Kidney (tissue), 14 donors: ENCODE data around the gene MORN1. TPM values are rescaled to one million over a fixed set of nuclear protein-coding genes. Genes with fewer than 3 reads are reported as not detected.
A peak's percentile ranks its signal among the peaks of the same experiment; 100 is the strongest.

Experiments used
- DNase-seq, 5 donors: peaks; one replicate each; pipeline ENCODE4 v3.0.0-alpha.2; 2013 to 2020
- FAIRE-seq: peaks from 2 replicates; lab custom pipeline; 2012; peaks lifted over from hg19 to GRCh38; lab: Jason Lieb, UNC
- H3K27ac ChIP-seq, 2 donors: one replicate each; pipeline ENCODE4 v1.7.0; 2013; ENCODE audit warnings: low read depth in 2 of 2, low read length in 2 of 2, inconsistent platforms in 1 of 2
- H3K27me3 ChIP-seq: one replicate; pipeline ENCODE4 v1.7.1; 2013; ENCODE audit warnings: low read length, inconsistent platforms; ENCODE audit not compliant: control insufficient read depth, insufficient read depth
- H3K36me3 ChIP-seq, 3 donors: one replicate each; pipeline versions ENCODE4 v1.7.0 to v1.7.1; 2013; ENCODE audit warnings: low read length in 3 of 3, control low read depth in 1 of 3, inconsistent platforms in 1 of 3; ENCODE audit not compliant: insufficient read depth in 3 of 3, control insufficient read depth in 2 of 3
- H3K4me1 ChIP-seq, 3 donors: one replicate each; pipeline versions ENCODE4 v1.7.0 to v1.7.1; 2013; ENCODE audit warnings: low read length in 3 of 3, inconsistent platforms in 1 of 3, low read depth in 1 of 3; ENCODE audit not compliant: control insufficient read depth in 2 of 3, insufficient read depth in 2 of 3
- H3K4me3 ChIP-seq, 3 donors: one replicate each; pipeline versions ENCODE4 v1.7.0 to v1.8.1; 2013; ENCODE audit warnings: low read length in 3 of 3, control low read depth in 1 of 3, inconsistent platforms in 1 of 3
- H3K9ac ChIP-seq, 3 donors: one replicate each; pipeline versions ENCODE4 v1.7.0 to v1.7.1; 2013; ENCODE audit warnings: low read length in 3 of 3, control low read depth in 1 of 3, inconsistent platforms in 1 of 3
- H3K9me3 ChIP-seq, 3 donors: one replicate each; pipeline versions ENCODE4 v1.7.0 to v1.7.1; 2013; ENCODE audit warnings: low read length in 3 of 3, control low read depth in 1 of 3, inconsistent platforms in 1 of 3; ENCODE audit not compliant: control insufficient read depth in 2 of 3, insufficient read depth in 1 of 3
- intact Hi-C: fragments of 100-400 bp; cut with DNase I; formaldehyde crosslinking; loops from one replicate; pipeline ENCODE4 v1.11.1; 2022
- polyA plus RNA-seq: library from polyadenylated mRNA; stranded (reverse); fragments of 350-450 nt; fragmentation: Illumina TruSeq; extraction: RNeasy Lipid Tissue Mini Kit (QIAGEN cat#74804); gene quantifications from one replicate; pipeline ENCODE4 v1.2.3, GENCODE V29; 2014; ENCODE audit warnings: low read depth, low replicate concordance; ENCODE audit not compliant: insufficient read depth
- total RNA-seq: library from RNA; stranded (reverse); fragmentation: NEBNext Ultra II Directional; extraction: Animal tissue kit (Norgen Biotek cat#: 25700); gene quantifications from one replicate; pipeline ENCODE4 v1.2.1, GENCODE V29; 2021
- TF ChIP-seq, protein P1 (sequence below): IDR thresholded peaks from 3 replicates; pipeline ENCODE4 v1.5.1; 2012; ENCODE audit warnings: mild to moderate bottlenecking, moderate library complexity, borderline replicate concordance; ENCODE audit not compliant: insufficient read depth; ENCODE audit errors: extremely low read depth
- donor health status: control.
- donor health status: control.
- donor health status: control.
- donor health status: control.
- donor health status: control.
- donor health status: DM: yes; HTN: yes; CAD: no.
- donor health status: Normal renal cell carcinoma (clear cell type).

Gene MORN1
- total and polyA plus RNA-seq, 2 donors from 2014 or later: 9.0 to 24.7 TPM

DNA sequence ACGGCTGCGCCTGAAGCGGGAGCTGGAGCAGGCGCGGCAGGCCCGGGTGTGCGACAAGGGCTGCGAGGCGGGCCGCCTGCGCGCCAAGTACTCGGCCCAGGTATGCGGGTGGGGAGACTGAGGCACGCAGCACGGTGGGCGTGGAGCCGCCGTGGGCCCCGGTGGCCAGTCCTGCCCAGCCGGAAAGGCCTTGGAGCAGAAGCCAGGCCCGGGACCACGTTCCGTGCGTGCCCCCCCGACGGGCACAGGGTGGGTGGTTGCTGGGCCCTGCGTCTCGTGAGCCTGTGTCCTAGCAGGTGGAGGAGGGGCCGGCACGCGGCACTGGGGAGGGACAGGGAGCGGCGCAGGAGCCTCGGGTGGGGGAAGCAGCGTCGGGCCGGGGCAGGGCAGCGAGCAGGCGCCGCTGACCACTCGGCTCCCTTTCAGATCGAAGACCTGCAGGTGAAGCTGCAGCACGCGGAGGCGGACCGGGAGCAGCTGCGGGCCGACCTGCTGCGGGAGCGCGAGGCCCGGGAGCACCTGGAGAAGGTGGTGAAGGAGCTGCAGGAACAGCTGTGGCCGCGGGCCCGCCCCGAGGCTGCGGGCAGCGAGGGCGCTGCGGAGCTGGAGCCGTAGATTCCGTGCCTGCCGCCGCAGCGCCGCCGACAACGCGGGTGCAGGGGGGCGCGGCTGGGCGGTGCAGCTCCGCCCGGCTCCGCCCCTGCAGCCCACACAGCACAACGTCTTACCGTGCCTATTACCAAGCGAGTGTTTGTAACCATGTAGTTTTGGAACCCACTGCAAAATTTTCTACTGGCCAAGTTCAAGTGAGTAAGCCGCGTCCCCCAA is 85.0 kb downstream of the MORN1 start:
- Histone ChIP-seq H3K36me3 (peaks cover 0 to 35% (median 7%) of the 10 kb centered on the region in 3 donors), H3K4me3 (no peak overlapping the region), H3K9ac (no peak overlapping the region), H3K27me3 (no peaks in the 10 kb centered on the region), H3K27ac (no peak overlapping the region), H3K9me3 (no peaks in the 10 kb centered on the region), H3K4me1 (peaks cover 0 to 12% (median 6%) of the 10 kb centered on the region in 3 donors)
- TF ChIP-seq, protein P1, sequence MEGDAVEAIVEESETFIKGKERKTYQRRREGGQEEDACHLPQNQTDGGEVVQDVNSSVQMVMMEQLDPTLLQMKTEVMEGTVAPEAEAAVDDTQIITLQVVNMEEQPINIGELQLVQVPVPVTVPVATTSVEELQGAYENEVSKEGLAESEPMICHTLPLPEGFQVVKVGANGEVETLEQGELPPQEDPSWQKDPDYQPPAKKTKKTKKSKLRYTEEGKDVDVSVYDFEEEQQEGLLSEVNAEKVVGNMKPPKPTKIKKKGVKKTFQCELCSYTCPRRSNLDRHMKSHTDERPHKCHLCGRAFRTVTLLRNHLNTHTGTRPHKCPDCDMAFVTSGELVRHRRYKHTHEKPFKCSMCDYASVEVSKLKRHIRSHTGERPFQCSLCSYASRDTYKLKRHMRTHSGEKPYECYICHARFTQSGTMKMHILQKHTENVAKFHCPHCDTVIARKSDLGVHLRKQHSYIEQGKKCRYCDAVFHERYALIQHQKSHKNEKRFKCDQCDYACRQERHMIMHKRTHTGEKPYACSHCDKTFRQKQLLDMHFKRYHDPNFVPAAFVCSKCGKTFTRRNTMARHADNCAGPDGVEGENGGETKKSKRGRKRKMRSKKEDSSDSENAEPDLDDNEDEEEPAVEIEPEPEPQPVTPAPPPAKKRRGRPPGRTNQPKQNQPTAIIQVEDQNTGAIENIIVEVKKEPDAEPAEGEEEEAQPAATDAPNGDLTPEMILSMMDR: no peak
- no peak for DNase-seq
- intact Hi-C loops: no loop called here
- FAIRE-seq: no peak

DNA sequence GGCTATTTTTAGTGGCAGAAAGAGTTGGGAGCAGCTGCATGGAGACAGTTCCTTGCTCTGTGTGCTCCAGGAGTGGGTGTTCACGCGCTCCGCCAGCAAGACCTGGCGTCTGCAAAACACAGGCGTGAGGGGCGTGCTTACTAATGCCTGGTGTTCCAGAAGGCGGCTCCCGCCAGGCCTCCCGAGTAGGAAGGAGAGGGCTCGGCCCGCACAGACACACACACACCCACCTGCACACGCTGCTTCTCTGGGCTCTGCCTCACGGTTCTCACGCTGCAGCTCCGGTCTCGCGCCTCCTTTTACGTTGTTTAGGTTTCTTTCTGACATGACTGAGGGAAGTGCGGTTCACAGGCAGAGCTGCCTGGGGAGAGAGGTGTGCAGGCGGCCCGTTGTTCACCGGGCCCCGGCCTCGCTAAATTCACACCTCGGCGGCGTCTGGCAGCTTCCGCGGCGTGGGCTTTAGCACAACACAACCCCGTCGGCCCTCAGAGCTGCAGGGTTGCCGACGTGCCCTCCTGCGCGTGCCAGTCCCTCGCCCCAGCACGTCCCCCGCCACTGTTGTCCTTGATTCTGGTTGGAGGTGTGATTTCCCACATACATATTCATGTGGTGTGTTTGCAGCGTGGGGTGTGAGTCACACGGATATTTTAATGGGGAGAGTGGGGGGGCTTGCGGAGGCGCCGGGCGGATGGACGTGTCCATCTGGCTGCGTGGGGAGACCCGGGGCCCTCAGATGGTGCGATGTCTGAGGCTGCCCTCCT is 86.3 kb downstream of the MORN1 start:
- H3K36me3 ChIP-seq: peaks cover 0 to 35% (median 7%) of the 10 kb centered on the region in 3 donors
- H3K9me3 ChIP-seq: no peaks in the 10 kb centered on the region
- no peak overlapping the region for H3K27ac ChIP-seq
- H3K4me3 ChIP-seq: no peak overlapping the region
- H3K27me3 ChIP-seq: no peaks in the 10 kb centered on the region
- H3K9ac ChIP-seq: no peak overlapping the region
- intact Hi-C loops: no loop called here
- TF ChIP-seq, protein P1: no peak
- FAIRE-seq: no peak
- peaks cover 0 to 16% (median 9%) of the 10 kb centered on the region in 3 donors for H3K4me1 ChIP-seq
- DNase-seq: peak in 1 of 5 donors; percentile 28

GRCh38 chr1:2304282-2304681 is 87.1 kb downstream of the MORN1 start:
- intact Hi-C loops: no loop called here
- H3K4me3 ChIP-seq: no peak overlapping the region
- H3K36me3 ChIP-seq: peaks cover 0 to 35% (median 7%) of the 10 kb centered on the region in 3 donors
- DNase-seq (no peak), FAIRE-seq (no peak)
- H3K27ac ChIP-seq: no peak overlapping the region
- no peaks in the 10 kb centered on the region for H3K9me3 ChIP-seq
- no peaks in the 10 kb centered on the region for H3K27me3 ChIP-seq
- TF ChIP-seq, protein P1: no peak
- no peak overlapping the region for H3K9ac ChIP-seq
- H3K4me1 ChIP-seq: peaks cover 0 to 25% (median 17%) of the 10 kb centered on the region in 3 donors
